GM19372 (cell line): ENCODE data around the gene SAFB2.
"Not testable (repeated sequence)": the region's sequence is repeated elsewhere in the genome, so short reads cannot be mapped to it uniquely, and the experiment has no call there.

Experiments used
- ATAC-seq: cut with Tn5 transposase; IDR thresholded peaks from one replicate; pipeline ENCODE4 v1.9.1; 2021; ENCODE audit warnings: mild to moderate bottlenecking, low read depth, moderate library complexity; ENCODE audit not compliant: unreplicated experiment

Gene SAFB2

GRCh38 chr19:5608766-5609165 is 13.8 kb downstream of the SAFB2 start:
- ATAC-seq = not testable (repeated sequence)

DNA sequence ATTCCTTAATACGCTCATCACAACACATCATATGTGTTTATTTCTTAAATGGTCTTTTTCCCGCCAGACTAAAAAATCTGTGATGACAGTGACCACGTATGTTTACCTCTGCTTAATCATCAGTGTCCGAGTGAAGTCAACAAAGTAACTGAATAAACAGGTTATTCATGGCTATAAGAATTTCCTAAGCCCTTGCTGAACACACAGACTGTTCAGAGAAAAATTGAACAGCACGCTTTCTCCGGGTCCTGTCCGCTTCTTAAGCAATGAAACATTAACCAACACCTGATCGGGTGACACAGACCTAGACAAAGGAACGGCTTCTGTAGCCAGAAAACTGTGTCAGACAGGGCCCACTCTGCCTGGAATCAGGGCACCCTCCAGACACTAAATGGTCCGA is 14.3 kb downstream of the SAFB2 start:
- no peak for ATAC-seq

DNA sequence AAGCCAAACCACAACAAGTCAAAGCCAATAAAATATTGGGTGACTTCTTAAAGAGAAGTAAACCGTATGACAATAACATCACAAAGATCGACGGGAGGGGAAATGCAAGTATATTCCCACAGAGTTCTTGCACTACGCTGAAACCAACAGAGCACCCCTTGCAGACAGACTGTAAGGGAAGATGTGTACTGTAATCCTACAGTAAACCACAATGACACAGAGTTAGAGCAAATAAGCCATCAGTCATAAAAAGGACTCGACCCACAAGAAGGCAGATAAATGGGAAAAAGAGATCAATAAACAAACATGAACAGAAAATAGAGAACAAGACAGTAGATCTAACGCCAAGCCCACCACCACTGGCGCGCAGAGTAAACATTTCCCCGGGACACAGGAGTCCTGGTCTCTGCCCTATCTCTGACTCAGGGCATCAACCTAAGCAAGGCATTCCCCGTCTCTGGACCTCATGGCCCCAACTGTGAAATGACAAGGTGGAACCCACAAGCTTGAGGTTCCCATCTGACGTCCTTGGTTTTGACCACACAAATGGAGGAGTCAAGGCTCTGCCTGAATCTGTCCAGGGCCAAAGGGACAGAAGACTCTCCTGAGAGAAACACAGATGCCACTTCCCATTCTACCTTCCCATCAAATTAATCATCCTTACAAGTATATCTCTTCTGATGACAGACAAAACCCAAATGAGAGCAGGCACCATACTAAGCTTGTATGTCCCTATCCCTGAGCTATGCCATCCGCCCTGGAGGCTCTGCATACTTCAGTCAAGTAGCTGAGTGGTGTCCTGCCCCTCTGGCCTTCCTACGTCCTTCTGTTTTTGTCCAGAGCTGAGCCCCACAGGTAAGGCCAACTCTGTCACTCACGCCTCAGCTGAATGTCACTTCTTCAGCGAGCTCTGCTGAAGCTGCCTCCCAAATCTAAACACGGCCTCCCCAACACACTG is 15.0 kb downstream of the SAFB2 start:
- no peak for ATAC-seq

DNA sequence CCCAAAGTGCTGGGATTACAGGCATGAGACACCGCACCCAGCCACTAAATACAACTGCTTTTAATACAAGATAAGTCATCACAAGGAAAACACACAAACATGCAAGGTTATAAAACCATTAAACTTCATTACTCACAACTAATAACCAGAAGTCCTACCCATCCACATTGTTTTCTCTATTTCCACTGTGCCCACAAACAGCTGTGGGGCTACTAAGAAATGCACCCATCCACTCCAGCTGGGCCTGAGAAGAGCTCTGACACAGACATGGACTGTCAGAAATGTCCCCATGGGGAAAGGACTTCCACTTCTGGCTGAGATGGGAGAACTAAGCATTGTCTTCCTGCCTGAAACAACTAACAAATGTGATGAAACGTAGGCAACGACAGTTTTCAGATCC is 17.2 kb downstream of the SAFB2 start:
- ATAC-seq = no peak

GRCh38 chr19:5603626-5604025 is 18.9 kb downstream of the SAFB2 start:
- no peak for ATAC-seq

DNA sequence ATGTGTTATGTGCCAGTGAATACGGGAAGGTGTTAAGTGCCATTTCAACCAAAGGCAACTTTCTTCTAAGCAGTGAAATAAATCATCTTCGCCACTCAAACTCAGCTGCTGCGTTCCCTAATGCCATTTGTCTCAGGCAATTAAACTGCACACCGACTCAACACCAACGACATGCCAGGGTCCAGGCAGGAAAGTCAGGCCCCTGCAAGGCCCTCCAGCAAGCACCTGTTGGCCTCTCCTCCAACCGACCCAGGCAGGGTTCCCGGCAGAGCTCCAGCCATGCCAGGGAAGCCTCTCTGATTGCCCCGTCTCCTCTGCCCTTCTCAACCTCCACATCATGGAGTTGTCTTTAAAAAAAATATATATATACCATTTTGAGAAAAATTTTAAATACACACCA is 21.8 kb downstream of the SAFB2 start:
- ATAC-seq = no peak

GRCh38 chr19:5595745-5596144 is 26.8 kb downstream of the SAFB2 start:
- no peak for ATAC-seq

DNA sequence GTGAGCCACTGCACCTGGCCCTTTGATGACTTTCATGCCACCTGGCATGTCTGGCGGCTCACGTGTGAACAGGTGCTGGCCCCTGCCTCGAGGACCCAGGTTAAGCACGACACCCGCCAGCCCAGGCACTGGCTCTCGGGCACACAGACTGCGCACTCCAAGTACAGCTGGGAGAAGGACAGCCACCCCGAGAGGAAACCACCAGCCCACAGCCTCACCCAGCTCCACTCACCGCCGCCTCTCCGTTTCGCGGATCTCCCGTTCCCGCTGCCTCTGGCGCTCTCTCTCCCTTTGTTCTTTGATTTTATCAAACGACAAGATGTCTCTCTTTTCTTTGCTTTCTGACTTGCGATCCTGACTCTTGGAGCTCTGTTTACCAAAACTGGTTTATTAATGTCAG is 27.4 kb downstream of the SAFB2 start:
- ATAC-seq = no peak

- no peak for ATAC-seq
Measured at GRCh38 chr19:5594521-5594950, 28.0 kb downstream of the SAFB2 start.

GRCh38 chr19:5593343-5594255 is 29.0 kb downstream of the SAFB2 start:
- ATAC-seq = no peak

DNA sequence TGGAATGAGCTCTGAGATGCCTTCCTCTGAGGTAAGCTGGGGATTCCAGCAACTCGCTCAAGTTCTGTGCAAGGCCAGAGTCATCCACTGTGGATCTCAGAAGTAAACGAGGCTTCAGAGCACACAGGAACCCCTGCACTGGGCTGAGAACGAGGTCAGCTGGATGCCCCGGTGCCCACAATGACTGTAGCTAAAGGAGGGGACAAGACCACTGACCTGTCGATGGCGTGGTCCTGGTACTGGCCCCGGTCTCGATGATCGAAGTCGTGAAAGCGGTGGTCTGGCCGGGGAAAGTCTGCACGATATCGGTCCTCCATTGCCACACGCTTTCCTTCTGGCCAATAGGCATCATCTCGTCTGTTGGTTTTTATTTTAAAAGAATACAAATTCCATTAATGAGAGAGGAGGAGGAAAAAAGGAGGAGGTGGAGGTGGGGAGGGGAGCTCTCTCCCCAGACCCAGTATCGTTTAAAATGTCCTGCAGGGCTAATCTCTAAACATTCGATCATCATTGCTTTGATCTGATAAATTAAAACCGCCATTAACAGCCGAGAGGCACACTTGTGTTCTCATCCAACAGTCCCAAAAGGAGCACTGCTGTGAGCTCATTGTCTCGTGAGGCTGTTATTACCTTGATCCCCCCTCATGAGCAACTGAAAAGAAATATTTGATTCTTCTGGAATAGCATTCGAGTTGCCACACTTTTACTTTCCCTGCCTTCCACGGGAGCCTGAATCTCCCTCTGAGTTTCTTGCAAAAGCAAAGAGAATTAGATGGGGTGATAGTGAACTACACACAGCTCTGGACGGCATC is 29.8 kb downstream of the SAFB2 start:
- ATAC-seq = no peak

DNA sequence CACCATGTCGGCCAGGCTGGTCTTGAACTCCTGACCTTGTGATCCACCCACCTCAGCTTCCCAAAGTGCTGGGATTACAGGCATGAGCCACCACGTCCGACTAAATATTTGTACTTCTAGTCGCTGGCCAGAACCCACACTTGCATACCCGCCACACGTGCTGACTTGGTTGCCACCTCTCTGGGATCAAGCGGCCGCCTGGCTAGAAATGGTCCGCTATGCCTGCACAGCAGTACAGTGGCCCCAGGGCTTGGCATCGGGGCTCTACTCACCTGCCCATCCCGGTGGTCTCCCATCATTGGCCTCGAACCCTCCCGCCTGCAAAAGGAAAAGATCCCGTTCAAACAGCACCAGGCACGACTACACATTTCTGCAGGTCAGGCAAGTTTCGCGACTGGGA is 31.1 kb downstream of the SAFB2 start:
- no peak for ATAC-seq

DNA sequence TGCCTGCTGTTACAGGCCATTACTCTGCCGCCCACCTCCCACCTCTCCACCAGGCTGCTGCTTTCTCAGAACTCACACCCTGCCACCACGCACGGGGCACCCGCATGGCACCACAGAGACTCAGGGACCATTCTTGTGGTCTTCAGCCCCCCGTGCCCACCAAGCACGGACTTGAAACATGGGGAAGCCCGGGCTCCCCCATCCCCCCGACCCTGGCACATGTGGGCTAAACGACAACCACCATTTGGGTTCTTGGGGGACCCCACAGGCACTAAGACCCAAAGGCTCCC is 31.8 kb downstream of the SAFB2 start:
- ATAC-seq = no peak

- ATAC-seq = no peak
Measured at GRCh38 chr19:5590151-5590864, 32.3 kb downstream of the SAFB2 start.

- ATAC-seq = no peak
Measured at GRCh38 chr19:5588906-5589676, 33.5 kb downstream of the SAFB2 start.

GRCh38 chr19:5588441-5588840 is 34.1 kb downstream of the SAFB2 start:
- no peak for ATAC-seq

GRCh38 chr19:5587661-5588060 is 34.9 kb downstream of the SAFB2 start:
- no peak for ATAC-seq

GRCh38 chr19:5587071-5587455 is 35.5 kb downstream of the SAFB2 start:
- no peak for ATAC-seq

- no peak for ATAC-seq
Measured at GRCh38 chr19:5586300-5587070, 36.1 kb downstream of the SAFB2 start.
